ENCODE measurements around the gene ANKRD53.

Gene ANKRD53

DNA sequence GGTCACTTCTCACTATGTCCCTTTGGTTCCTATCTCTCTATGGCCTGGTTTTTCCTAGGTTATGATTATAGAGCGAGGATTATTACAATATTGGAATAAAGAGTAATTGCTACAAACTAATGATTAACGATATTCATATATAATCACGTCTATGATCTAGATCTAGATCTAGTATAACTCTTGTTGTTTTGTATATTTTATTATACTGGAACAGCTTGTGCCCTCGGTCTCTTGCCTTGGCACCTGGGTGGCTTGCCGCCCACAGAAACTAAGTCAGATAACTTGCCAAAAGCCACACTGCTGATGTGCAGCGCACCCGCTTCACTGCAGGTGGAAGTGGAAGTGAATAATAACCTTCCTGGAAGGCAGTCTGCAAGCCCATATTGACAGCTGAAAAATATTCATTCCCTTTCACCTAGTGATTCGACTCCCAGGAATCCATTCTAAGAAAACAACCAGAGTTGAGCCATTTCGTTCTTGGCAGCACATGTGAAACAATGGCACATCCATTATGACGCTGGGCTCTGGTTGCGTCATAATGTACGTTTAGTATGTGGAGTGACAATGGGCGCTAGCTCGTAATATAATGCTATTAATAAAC lies 725 bp upstream of the ANKRD53 start:
- H3K27ac ChIP-seq, result peak overlapping the region; percentile 32
- peak; percentile 38 for TF ChIP-seq CTCF (IDR thresholded peaks at IDR 0.05)
- no peak for TF ChIP-seq ZFX (IDR thresholded peaks at IDR 0.05; ENCODE audit: borderline replicate concordance)

- no peak overlapping the region for H3K27ac ChIP-seq
- TF ChIP-seq ZFX (IDR thresholded peaks at IDR 0.05; ENCODE audit: borderline replicate concordance), result no peak
- no peak for TF ChIP-seq CTCF (IDR thresholded peaks at IDR 0.05)
Observed at GRCh38 chr2:70979180-70979488, 704 bp downstream of the ANKRD53 start.

- no peak overlapping the region for H3K27ac ChIP-seq
- TF ChIP-seq CTCF (IDR thresholded peaks at IDR 0.05) (no peak), ZFX (IDR thresholded peaks at IDR 0.05; ENCODE audit: borderline replicate concordance) (no peak)
Observed at GRCh38 chr2:70979626-70980025, 1.2 kb downstream of the ANKRD53 start.

DNA sequence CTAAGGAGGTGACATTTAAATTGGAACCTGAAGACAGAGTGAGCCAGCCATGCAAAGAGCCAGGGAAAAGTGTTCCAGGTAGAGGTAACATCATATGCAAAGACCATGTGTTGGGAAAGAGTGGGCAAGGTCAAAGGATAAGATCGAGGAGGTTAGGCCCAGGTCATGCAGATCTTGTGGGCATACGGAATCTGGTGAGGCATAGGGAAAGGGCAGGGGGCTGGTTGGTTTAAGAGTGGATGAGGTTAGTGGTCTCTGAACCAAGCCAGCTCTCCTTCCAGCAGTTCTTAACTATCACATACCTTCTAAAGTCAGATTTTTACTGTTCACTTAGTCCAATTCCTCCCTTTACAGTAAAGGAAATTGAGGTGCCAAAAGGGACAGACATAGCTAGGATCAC lies 3.0 kb downstream of the ANKRD53 start:
- TF ChIP-seq CTCF (IDR thresholded peaks at IDR 0.05), result no peak
- no peak for TF ChIP-seq ZFX (IDR thresholded peaks at IDR 0.05; ENCODE audit: borderline replicate concordance)
- H3K27ac ChIP-seq, result no peak overlapping the region

GRCh38 chr2:70981866-70982810 lies 3.7 kb downstream of the ANKRD53 start:
- no peak overlapping the region for H3K27ac ChIP-seq
- TF ChIP-seq ZFX (IDR thresholded peaks at IDR 0.05; ENCODE audit: borderline replicate concordance) (no peak), CTCF (IDR thresholded peaks at IDR 0.05) (no peak)

- TF ChIP-seq CTCF (IDR thresholded peaks at IDR 0.05) (no peak), ZFX (IDR thresholded peaks at IDR 0.05; ENCODE audit: borderline replicate concordance) (no peak)
- H3K27ac ChIP-seq, result no peak overlapping the region
Observed at GRCh38 chr2:70982971-70983370, 4.5 kb downstream of the ANKRD53 start.
